SIG-M5 (cell line): ENCODE measurements around the gene CFAP46.
"Not testable (repeated sequence)": the region's sequence is repeated elsewhere in the genome, so short reads cannot be mapped to it uniquely, and the experiment has no call there.

Source experiments
- DNase-seq: peaks from one replicate; lab custom pipeline; 2025; lab: John Stamatoyannopoulos, UW

CFAP46 gene

DNA sequence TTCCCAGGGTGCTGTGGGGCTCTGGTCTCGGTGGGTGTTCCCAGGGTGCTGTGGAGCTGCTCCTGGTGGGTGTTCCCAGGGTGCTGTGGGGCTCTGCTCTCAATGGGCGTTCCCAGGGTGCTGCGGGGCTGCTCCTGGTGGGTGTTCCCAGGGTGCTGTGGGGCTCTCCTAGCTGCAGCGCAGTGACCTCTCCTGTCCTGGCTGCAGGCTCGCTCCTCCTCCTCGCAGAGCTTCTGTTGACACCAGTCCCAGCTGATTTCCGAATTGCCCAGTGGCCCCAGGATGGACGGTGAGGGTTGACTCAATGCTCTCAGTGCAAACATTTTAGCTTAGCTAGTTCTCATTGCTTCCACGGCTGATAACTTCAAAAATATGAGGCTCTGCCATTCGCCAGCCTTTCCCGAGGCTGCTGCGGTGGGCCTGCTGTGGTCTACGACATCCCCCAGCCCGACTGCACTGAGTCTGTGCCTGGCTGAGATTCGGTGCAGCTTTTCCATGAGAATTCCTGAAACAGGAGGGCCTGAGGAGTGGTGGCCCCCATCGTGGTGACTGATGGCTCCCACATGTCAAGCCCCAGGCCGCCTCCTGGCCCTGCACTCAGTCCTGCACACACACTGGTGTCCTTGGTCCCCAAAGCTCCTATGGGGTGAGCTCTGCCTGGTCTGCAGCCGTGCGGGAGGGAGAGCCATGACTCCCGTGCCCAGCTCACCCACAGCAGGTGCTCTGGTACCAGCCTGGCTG lies 98.1 kb downstream of the CFAP46 start:
- DNase-seq: no peak

DNA sequence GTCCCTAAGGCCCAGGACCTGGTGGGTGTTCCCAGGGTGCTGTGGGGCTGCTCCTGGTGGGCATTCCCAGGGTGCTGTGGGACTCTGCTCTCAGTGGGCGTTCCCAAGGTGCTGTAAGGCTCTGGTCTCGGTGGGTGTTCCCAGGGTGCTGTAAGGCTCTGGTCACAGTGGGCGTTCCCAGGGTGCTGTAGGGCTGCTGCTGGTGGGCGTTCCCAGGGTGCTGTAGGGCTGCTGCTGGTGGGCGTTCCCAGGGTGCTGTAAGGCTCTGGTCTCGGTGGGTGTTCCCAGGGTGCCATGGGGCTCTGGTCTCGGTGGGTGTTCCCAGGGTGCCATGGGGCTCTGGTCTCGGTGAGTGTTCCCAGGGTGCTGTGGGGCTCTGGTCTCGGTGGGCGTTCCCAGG lies 99.1 kb downstream of the CFAP46 start:
- not testable (repeated sequence) for DNase-seq

DNA sequence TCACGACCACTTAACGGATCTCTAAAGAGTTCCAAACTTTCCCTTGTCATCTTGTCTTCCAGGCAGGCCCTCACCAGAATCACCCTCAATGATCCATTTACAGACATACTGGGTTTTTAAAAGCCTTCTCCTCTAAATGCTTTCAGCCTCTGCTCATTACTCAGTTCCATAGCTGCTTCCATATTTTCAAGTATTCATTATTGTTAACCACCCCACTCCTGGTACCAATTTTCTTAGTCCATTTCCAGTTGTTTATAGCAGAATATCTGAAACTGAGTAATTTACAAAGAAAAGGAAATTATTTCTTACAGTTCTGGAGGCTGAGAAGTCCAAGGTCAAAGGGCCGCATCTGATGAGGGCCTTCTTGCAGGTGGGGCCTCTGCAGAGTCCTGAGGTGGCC lies 100.0 kb downstream of the CFAP46 start:
- no peak for DNase-seq

DNA sequence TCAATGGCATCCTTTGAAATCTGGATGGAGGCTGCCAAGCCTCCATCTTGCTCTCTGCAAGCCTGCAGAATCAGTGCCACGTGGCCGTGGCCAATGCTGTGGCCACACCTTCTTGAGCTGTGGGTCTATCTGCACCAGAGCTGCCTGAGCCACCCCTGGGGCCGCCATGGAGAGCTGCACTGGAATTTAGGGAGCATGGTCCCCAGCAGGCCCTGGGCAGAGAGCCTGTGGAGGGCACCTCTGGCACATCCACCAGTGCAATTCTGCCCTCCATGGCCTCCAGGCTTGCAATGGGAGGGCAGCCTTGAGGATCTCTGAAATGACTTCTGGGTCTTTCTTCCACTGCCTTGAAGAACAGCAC lies 100.8 kb downstream of the CFAP46 start:
- no peak for DNase-seq

GRCh38 chr10:132840698-132841614 lies 101.4 kb downstream of the CFAP46 start:
- DNase-seq: no peak

GRCh38 chr10:132839061-132839460 lies 103.3 kb downstream of the CFAP46 start:
- DNase-seq: no peak

DNA sequence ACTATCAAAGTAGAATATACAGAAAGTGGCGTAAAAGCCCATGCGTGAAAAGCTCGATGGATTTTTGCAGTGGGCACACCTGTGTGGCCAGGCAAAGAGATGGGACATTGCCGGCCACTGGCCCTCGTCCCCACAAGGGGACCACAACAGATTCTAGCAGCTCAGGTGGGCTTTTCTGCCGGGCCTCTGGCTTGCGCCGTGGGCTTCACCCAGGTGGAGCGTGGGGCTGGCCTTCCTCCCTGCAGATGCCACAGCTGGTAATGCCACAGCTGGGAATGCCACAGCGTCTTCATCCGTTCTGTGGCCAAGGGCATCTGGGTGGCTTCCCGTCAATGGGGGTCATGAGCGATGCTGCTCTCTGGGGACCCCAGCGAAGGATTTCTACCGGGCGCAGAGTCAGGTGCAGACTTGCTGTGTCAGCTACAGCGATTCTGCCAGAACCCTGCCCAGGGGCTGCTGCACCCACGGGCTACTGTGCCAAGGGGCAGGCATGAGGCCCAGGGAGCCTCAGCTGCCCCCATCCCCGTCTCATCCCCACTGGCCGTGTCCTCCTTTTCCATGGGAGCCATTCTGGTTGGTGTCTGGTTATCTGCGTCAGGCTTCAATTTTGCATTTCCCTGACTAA lies 103.9 kb downstream of the CFAP46 start:
- no peak for DNase-seq

DNA sequence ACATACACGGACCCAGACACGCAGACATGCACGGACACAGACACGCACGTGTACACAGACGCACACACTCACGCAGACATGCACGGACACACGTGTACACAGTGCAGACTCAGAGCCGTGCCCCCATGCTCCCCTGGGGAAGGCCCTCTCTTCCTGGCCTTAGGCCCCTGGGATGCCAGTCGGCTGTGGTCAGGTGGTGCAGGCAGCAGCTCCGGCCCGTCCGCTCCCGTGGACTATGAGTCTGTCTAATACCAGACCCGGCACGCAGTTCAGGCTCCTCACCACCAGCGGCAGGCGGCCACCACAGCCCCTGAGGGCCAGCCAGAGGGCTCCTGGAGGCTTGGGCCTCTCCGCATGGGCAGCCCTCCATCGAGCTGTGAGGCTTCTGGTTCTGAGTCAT lies 104.5 kb downstream of the CFAP46 start:
- DNase-seq: no peak

- DNase-seq: no peak
These were observed 105.4 kb downstream of the CFAP46 start for GRCh38 chr10:132836832-132837540.

- no peak for DNase-seq
These were observed 106.0 kb downstream of the CFAP46 start for GRCh38 chr10:132836248-132836831.

- no peak for DNase-seq
These were observed 106.5 kb downstream of the CFAP46 start for GRCh38 chr10:132835848-132836233.

GRCh38 chr10:132834891-132835847 lies 107.2 kb downstream of the CFAP46 start:
- no peak for DNase-seq

DNA sequence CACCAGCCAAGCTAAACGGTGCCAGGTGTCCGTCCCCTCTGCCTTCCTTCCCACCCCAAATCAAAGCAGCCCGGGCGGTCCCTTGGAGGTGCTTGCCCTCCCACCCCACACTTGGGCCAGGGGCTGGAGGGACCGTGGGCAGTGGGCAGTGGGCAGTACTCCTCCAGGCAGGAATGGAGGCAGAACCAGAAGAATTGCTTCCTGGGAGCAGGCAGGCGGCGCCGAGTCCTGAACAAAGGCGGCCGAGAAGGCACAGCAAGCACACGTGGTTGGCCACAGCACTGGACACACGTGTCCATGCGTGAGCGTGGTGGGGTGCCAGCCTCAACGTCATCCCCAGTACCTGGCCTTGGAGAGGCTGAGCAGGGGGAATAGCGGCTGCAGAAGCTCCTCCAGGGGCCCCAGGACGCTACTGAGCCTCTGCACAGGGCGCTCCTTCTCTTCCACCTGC lies 108.0 kb downstream of the CFAP46 start:
- DNase-seq: no peak

- no peak for DNase-seq
These were observed 108.8 kb downstream of the CFAP46 start for GRCh38 chr10:132833421-132834111.

DNA sequence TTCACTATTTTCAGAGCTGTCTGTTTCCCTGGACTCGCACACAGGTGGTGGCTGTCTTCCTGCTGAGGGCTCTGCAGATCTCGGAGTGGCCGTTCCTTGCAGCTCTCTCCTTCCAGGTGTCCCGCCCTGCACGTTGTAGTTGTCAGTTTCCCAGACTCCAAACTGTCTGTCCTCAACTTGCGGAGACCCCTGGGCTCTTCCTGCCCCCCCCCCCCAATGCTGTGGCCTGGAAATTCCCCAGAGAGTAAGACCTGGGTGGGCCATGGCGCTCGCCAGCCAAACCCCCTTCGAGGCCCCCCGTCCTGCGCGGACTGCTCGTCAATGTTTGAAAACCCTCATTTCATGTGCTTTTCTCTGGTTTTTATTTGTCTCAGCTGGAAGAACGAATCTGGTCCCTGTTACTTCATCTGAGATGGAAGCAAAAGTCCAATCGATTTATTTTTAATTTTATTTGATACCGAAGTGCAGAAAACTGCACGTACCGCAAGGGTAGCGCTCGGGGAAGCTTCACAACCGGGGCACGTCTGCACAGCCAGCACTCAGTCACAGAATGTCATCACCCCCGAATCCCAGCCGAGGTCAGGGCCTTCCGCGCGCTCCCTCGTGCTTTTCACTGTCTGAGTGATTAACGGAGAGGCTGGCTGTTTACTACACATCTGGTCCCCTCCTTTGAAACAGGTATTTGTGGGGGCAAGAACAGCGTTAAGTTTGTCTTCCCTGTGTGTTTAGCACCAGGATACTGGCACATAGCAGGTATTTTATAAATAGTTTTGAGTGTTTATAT lies 110.0 kb downstream of the CFAP46 start:
- no peak for DNase-seq

DNA sequence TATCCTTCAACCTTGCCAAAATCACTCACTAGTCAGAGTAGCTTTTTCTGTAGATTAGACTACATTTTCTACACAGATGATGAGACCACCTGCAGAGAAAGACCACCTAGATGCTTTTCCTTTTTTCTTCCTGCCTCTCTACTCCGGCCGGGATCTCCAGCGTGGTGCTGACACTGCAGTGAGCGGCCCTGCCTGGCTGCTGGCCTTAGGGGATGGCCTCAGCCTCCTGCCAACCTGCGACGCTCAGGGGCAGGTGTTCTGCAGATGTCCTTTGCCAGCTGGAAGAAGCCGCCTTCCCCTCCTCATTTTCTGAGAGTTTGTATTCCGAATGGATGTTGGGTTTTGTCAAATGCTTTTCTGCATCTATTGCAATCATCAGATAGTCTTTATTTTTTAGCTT lies 113.0 kb downstream of the CFAP46 start:
- no peak for DNase-seq

- DNase-seq: no peak
These were observed 113.7 kb downstream of the CFAP46 start for GRCh38 chr10:132828681-132829080.

DNA sequence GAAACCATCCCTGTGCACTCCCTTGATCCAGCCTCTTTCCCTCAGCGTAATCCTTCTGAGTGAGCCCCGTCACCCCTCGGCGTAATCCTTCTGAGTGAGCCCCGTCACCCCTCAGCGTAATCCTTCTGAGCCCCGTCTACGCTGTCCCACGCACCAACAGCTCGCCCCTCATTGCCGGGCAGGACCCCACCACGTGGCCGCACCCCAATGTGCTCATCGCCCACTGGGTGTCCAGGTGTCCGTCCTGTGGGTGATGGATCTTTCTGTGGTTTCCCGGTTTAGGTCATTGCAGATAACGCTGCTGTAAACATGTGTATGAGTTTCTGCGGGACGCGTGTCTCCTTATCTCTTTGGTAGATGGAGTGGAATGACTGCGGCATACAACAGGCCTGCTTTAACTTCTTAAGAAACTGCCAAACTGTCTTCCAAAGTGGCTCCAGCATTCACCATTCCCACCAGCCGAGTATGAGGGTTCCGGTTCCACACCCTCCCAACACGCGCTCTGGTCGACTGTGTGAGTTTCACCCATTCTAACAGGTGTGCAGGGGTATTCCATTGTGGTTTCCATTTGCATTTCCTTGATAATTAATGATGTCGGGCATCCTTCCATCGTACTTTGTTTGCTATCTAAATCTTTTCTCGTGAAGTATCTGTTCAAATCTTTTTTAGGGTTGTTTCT lies 114.4 kb downstream of the CFAP46 start:
- no peak for DNase-seq

GRCh38 chr10:132827423-132827789 lies 115.0 kb downstream of the CFAP46 start:
- DNase-seq: no peak
